Brain microvascular endothelial cell (primary cell): ENCODE measurements around the gene CD160.

Experiments used
- DNase-seq: peaks from one replicate; pipeline ENCODE4 v3.0.0-alpha.2; 2020
- H3K27ac ChIP-seq: fragments of 250-450 bp; sonication (Bioruptor Pico); 2 replicates; pipeline ENCODE4 v1.5.1; 2020; ENCODE audit warnings: mild to moderate bottlenecking, moderate library complexity
- H3K27me3 ChIP-seq: fragments of 250-450 bp; sonication (Bioruptor Pico); replicated peaks from 2 replicates; pipeline ENCODE4 v1.5.1; 2020; ENCODE audit warnings: mild to moderate bottlenecking
- H3K36me3 ChIP-seq: fragments of 250-450 bp; sonication (Bioruptor Pico); replicated peaks from 2 replicates; pipeline ENCODE4 v1.5.1; 2020; ENCODE audit warnings: mild to moderate bottlenecking
- H3K4me3 ChIP-seq: 2 replicates; pipeline ENCODE4 v1.5.1; 2011; ENCODE audit warnings: low read depth, mild to moderate bottlenecking, control low read depth, low read length, moderate library complexity
- CTCF ChIP-seq: IDR thresholded peaks from 2 replicates; pipeline ENCODE4 v1.5.1; 2011; ENCODE audit warnings: low read depth, mild to moderate bottlenecking, moderate library complexity, low read length, control low read depth, inconsistent platforms; ENCODE audit errors: missing control alignments
- in situ Hi-C: cut with HindIII; loops from 2 replicates; pipeline ENCODE4 v1.10.0; 2017; ENCODE audit warnings: low sequenced_read_pairs, low pct_ligation_motif_present

Gene CD160

GRCh38 chr1:145785547-145785946, 66.2 kb downstream of the CD160 start:
- H3K36me3 ChIP-seq, result no peaks in the 10 kb centered on the region
- H3K27me3 ChIP-seq, result no peaks in the 10 kb centered on the region
- no peak for TF ChIP-seq CTCF
- in situ Hi-C loops, result no loop called here
- H3K4me3 ChIP-seq, result no peak overlapping the region
- no peak overlapping the region for H3K27ac ChIP-seq
- DNase-seq, result no peak

GRCh38 chr1:145786271-145786670, 67.0 kb downstream of the CD160 start:
- no peak overlapping the region for H3K27ac ChIP-seq
- H3K36me3 ChIP-seq, result no peaks in the 10 kb centered on the region
- no peak for TF ChIP-seq CTCF
- no peak overlapping the region for H3K4me3 ChIP-seq
- no peaks in the 10 kb centered on the region for H3K27me3 ChIP-seq
- no peak for DNase-seq
- in situ Hi-C loops, result no loop called here

- Histone ChIP-seq H3K4me3 (no peak overlapping the region), H3K27me3 (no peaks in the 10 kb centered on the region), H3K36me3 (no peaks in the 10 kb centered on the region), H3K27ac (no peak overlapping the region)
- DNase-seq, result no peak
- no peak for TF ChIP-seq CTCF
- in situ Hi-C loops, result no loop called here
Measured at GRCh38 chr1:145788580-145788979, 69.3 kb downstream of the CD160 start.
